Measurements from ENCODE around the gene CALCOCO2.
"Not testable (repeated sequence)": the region's sequence is repeated elsewhere in the genome, so short reads cannot be mapped to it uniquely, and the experiment has no call there.

Gene CALCOCO2

GRCh38 chr17:48834973-48835372, 4.1 kb downstream of the CALCOCO2 start:
- H3K4me1 ChIP-seq (ENCODE audit: control insufficient read depth, insufficient read depth, low read length), result no peaks in the 10 kb centered on the region
- no peaks in the 10 kb centered on the region for H3K27me3 ChIP-seq (ENCODE audit: control insufficient read depth, insufficient read depth, low read length)
- no peaks in the 10 kb centered on the region for H3K36me3 ChIP-seq (ENCODE audit: control insufficient read depth, insufficient read depth, low read length)
- no peak overlapping the region for H3K9ac ChIP-seq (ENCODE audit: low read depth, low read length)
- H3K9me3 ChIP-seq (ENCODE audit: control insufficient read depth, insufficient read depth, low read length), result no peaks in the 10 kb centered on the region
- no peak overlapping the region for H3K4me3 ChIP-seq (ENCODE audit: low read depth, low read length)

GRCh38 chr17:48835971-48836370, 5.1 kb downstream of the CALCOCO2 start:
- no peak overlapping the region for H3K9ac ChIP-seq (ENCODE audit: low read depth, low read length)
- H3K27me3 ChIP-seq (ENCODE audit: control insufficient read depth, insufficient read depth, low read length), result no peaks in the 10 kb centered on the region
- H3K9me3 ChIP-seq (ENCODE audit: control insufficient read depth, insufficient read depth, low read length), result no peaks in the 10 kb centered on the region
- H3K36me3 ChIP-seq (ENCODE audit: control insufficient read depth, insufficient read depth, low read length), result no peaks in the 10 kb centered on the region
- no peak overlapping the region for H3K4me3 ChIP-seq (ENCODE audit: low read depth, low read length)
- H3K4me1 ChIP-seq (ENCODE audit: control insufficient read depth, insufficient read depth, low read length), result no peaks in the 10 kb centered on the region

GRCh38 chr17:48837458-48837857, 6.6 kb downstream of the CALCOCO2 start:
- not testable (repeated sequence) for H3K36me3 ChIP-seq (ENCODE audit: control insufficient read depth, insufficient read depth, low read length); H3K27me3 ChIP-seq (ENCODE audit: control insufficient read depth, insufficient read depth, low read length); H3K4me3 ChIP-seq (ENCODE audit: low read depth, low read length); H3K9ac ChIP-seq (ENCODE audit: low read depth, low read length); H3K9me3 ChIP-seq (ENCODE audit: control insufficient read depth, insufficient read depth, low read length); H3K4me1 ChIP-seq (ENCODE audit: control insufficient read depth, insufficient read depth, low read length)

GRCh38 chr17:48840441-48840840, 9.6 kb downstream of the CALCOCO2 start:
- no peaks in the 10 kb centered on the region for H3K4me1 ChIP-seq (ENCODE audit: control insufficient read depth, insufficient read depth, low read length)
- no peaks in the 10 kb centered on the region for H3K27me3 ChIP-seq (ENCODE audit: control insufficient read depth, insufficient read depth, low read length)
- H3K9me3 ChIP-seq (ENCODE audit: control insufficient read depth, insufficient read depth, low read length), result no peaks in the 10 kb centered on the region
- H3K9ac ChIP-seq (ENCODE audit: low read depth, low read length), result no peak overlapping the region
- no peak overlapping the region for H3K4me3 ChIP-seq (ENCODE audit: low read depth, low read length)
- no peaks in the 10 kb centered on the region for H3K36me3 ChIP-seq (ENCODE audit: control insufficient read depth, insufficient read depth, low read length)

DNA sequence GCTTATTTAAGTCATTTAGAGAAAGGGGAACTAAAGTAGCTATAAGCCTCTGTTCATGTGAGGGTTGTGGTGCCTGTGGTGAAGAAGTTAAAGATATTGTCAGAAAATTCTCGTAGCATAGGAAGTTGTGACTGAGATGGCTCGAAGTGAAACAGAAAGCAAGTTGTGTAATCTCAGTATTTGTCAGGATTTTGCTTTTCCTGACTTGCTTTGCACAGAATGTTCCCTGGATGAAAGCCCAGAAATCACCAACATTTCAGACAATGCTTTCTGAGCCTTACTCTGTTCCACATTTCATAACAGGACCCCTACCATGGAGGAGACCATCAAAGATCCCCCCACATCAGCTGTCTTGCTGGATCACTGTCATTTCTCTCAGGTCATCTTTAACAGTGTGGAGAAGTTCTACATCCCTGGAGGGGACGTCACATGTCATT, 10.6 kb downstream of the CALCOCO2 start:
- H3K9me3 ChIP-seq (ENCODE audit: control insufficient read depth, insufficient read depth, low read length), result no peaks in the 10 kb centered on the region
- H3K27me3 ChIP-seq (ENCODE audit: control insufficient read depth, insufficient read depth, low read length), result no peaks in the 10 kb centered on the region
- H3K9ac ChIP-seq (ENCODE audit: low read depth, low read length), result no peak overlapping the region
- H3K4me3 ChIP-seq (ENCODE audit: low read depth, low read length), result no peak overlapping the region
- no peaks in the 10 kb centered on the region for H3K36me3 ChIP-seq (ENCODE audit: control insufficient read depth, insufficient read depth, low read length)
- no peaks in the 10 kb centered on the region for H3K4me1 ChIP-seq (ENCODE audit: control insufficient read depth, insufficient read depth, low read length)

GRCh38 chr17:48842746-48843145, 11.9 kb downstream of the CALCOCO2 start:
- Histone ChIP-seq H3K9ac (ENCODE audit: low read depth, low read length) (no peak overlapping the region), H3K9me3 (ENCODE audit: control insufficient read depth, insufficient read depth, low read length) (no peaks in the 10 kb centered on the region), H3K27me3 (ENCODE audit: control insufficient read depth, insufficient read depth, low read length) (no peaks in the 10 kb centered on the region), H3K36me3 (ENCODE audit: control insufficient read depth, insufficient read depth, low read length) (no peaks in the 10 kb centered on the region), H3K4me3 (ENCODE audit: low read depth, low read length) (no peak overlapping the region), H3K4me1 (ENCODE audit: control insufficient read depth, insufficient read depth, low read length) (no peaks in the 10 kb centered on the region)

- no peaks in the 10 kb centered on the region for H3K27me3 ChIP-seq (ENCODE audit: control insufficient read depth, insufficient read depth, low read length)
- H3K36me3 ChIP-seq (ENCODE audit: control insufficient read depth, insufficient read depth, low read length), result no peaks in the 10 kb centered on the region
- no peaks in the 10 kb centered on the region for H3K4me1 ChIP-seq (ENCODE audit: control insufficient read depth, insufficient read depth, low read length)
Observed at GRCh38 chr17:48843187-48843900, 12.5 kb downstream of the CALCOCO2 start.

DNA sequence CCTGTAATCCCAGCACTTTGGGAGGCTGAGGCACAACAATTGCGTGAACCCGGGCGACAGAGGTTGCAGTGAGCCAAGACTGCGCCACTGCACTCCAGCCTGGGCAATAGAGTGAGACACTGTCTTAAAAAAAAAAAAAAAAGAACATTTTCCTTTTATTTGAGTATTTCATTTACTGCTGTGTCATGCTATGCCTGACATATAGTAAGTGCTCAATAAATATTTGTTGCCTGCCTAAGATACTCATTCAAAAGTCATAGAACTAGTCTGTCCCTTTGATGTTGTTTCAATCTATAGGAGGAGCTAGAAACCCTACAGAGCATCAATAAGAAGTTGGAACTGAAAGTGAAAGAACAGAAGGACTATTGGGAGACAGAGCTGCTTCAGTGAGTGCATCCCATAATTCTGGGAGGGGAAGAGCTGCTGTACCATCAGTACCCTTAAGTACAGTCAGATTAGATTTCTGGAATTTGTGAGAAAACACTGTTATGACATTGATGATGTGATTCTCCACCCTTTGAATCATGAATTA, 20.0 kb downstream of the CALCOCO2 start:
- Histone ChIP-seq H3K9me3 (ENCODE audit: control insufficient read depth, insufficient read depth, low read length) (no peaks in the 10 kb centered on the region), H3K4me3 (ENCODE audit: low read depth, low read length) (no peak overlapping the region), H3K4me1 (ENCODE audit: control insufficient read depth, insufficient read depth, low read length) (no peaks in the 10 kb centered on the region), H3K9ac (ENCODE audit: low read depth, low read length) (no peak overlapping the region), H3K27me3 (ENCODE audit: control insufficient read depth, insufficient read depth, low read length) (no peaks in the 10 kb centered on the region), H3K36me3 (ENCODE audit: control insufficient read depth, insufficient read depth, low read length) (no peaks in the 10 kb centered on the region)

More at GRCh38 chr17:48843187-48843900, 12.5 kb downstream of the CALCOCO2 start:
- no peak overlapping the region for H3K9ac ChIP-seq (ENCODE audit: low read depth, low read length)
- no peak overlapping the region for H3K4me3 ChIP-seq (ENCODE audit: low read depth, low read length)
- H3K9me3 ChIP-seq (ENCODE audit: control insufficient read depth, insufficient read depth, low read length), result no peaks in the 10 kb centered on the region

- Histone ChIP-seq H3K4me1 (ENCODE audit: control insufficient read depth, insufficient read depth, low read length) (no peaks in the 10 kb centered on the region), H3K9me3 (ENCODE audit: control insufficient read depth, insufficient read depth, low read length) (no peaks in the 10 kb centered on the region), H3K27me3 (ENCODE audit: control insufficient read depth, insufficient read depth, low read length) (no peaks in the 10 kb centered on the region), H3K36me3 (ENCODE audit: control insufficient read depth, insufficient read depth, low read length) (no peaks in the 10 kb centered on the region), H3K4me3 (ENCODE audit: low read depth, low read length) (no peak overlapping the region), H3K9ac (ENCODE audit: low read depth, low read length) (no peak overlapping the region)
Observed at GRCh38 chr17:48854774-48855476, 24.1 kb downstream of the CALCOCO2 start.

GRCh38 chr17:48856122-48856821, 25.4 kb downstream of the CALCOCO2 start:
- no peaks in the 10 kb centered on the region for H3K36me3 ChIP-seq (ENCODE audit: control insufficient read depth, insufficient read depth, low read length)
- no peaks in the 10 kb centered on the region for H3K27me3 ChIP-seq (ENCODE audit: control insufficient read depth, insufficient read depth, low read length)
- no peak overlapping the region for H3K9ac ChIP-seq (ENCODE audit: low read depth, low read length)
- no peaks in the 10 kb centered on the region for H3K9me3 ChIP-seq (ENCODE audit: control insufficient read depth, insufficient read depth, low read length)
- no peaks in the 10 kb centered on the region for H3K4me1 ChIP-seq (ENCODE audit: control insufficient read depth, insufficient read depth, low read length)
- no peak overlapping the region for H3K4me3 ChIP-seq (ENCODE audit: low read depth, low read length)

- no peaks in the 10 kb centered on the region for H3K36me3 ChIP-seq (ENCODE audit: control insufficient read depth, insufficient read depth, low read length)
Observed at GRCh38 chr17:48860034-48860433, 29.2 kb downstream of the CALCOCO2 start.

More at GRCh38 chr17:48860034-48860433, 29.2 kb downstream of the CALCOCO2 start:
- Histone ChIP-seq H3K9ac (ENCODE audit: low read depth, low read length) (no peak overlapping the region), H3K9me3 (ENCODE audit: control insufficient read depth, insufficient read depth, low read length) (no peaks in the 10 kb centered on the region), H3K4me3 (ENCODE audit: low read depth, low read length) (no peak overlapping the region), H3K4me1 (ENCODE audit: control insufficient read depth, insufficient read depth, low read length) (no peaks in the 10 kb centered on the region), H3K27me3 (ENCODE audit: control insufficient read depth, insufficient read depth, low read length) (no peaks in the 10 kb centered on the region)
